Spinal cord (tissue), 10 donors: ENCODE measurements around the gene HLA-DQA1. TPM values are rescaled to one million over a fixed set of nuclear protein-coding genes. Genes with fewer than 3 reads are reported as not detected.

Experiments used
- DNase-seq, 6 donors: peaks; one replicate each; pipeline versions ENCODE4 v3.0.0 to v3.0.0-alpha.2; 2013 to 2015; ENCODE audit warnings: low spot score in 6 of 6, low read depth in 4 of 6
- H3K27ac ChIP-seq: one replicate; pipeline ENCODE4 v1.5.1; 2013; ENCODE audit warnings: low read depth, low read length, control low read depth
- H3K27me3 ChIP-seq: one replicate; pipeline ENCODE4 v1.6.1; 2013; ENCODE audit warnings: low read length; ENCODE audit not compliant: control insufficient read depth, insufficient read depth
- H3K36me3 ChIP-seq: one replicate; pipeline ENCODE4 v1.6.1; 2013; ENCODE audit warnings: low read length; ENCODE audit not compliant: control insufficient read depth, insufficient read depth
- H3K4me1 ChIP-seq: one replicate; pipeline ENCODE4 v1.6.1; 2013; ENCODE audit warnings: low read length; ENCODE audit not compliant: control insufficient read depth, insufficient read depth
- H3K4me3 ChIP-seq: one replicate; pipeline ENCODE4 v1.5.1; 2013; ENCODE audit warnings: low read depth, low read length, control low read depth
- H3K9me3 ChIP-seq: one replicate; pipeline ENCODE4 v1.6.1; 2013; ENCODE audit warnings: low read length; ENCODE audit not compliant: control insufficient read depth, insufficient read depth
- WGBS: methylation state at CpG from one replicate; pipeline ENCODE4 v1.1.5; 2013; ENCODE audit warnings: missing lambda C conversion rate; ENCODE audit not compliant: insufficient coverage; 5-methylcytosine and 5-hydroxymethylcytosine counted together
- polyA plus RNA-seq, 2 donors: library from polyadenylated mRNA; unstranded; fragments of 120-200 nt; gene quantifications; one replicate each; pipeline ENCODE4 v1.2.1, GENCODE V29; 2013; ENCODE audit not compliant: insufficient read length in 2 of 2
- total RNA-seq, 2 donors: library from RNA; depleted of rRNA in 1 of 2; stranded (reverse); fragments of 120-200 nt in 1 of 2; fragments of >200 nt in 1 of 2; gene quantifications; one replicate each; pipeline versions ENCODE4 v1.2.3 to v1.2.4, GENCODE V29; 2013 to 2014
- donor health status: healthy.

Gene HLA-DQA1
- total and polyA plus RNA-seq, 4 donors, result 0.32 to 1.9 (median 0.78) TPM

DNA sequence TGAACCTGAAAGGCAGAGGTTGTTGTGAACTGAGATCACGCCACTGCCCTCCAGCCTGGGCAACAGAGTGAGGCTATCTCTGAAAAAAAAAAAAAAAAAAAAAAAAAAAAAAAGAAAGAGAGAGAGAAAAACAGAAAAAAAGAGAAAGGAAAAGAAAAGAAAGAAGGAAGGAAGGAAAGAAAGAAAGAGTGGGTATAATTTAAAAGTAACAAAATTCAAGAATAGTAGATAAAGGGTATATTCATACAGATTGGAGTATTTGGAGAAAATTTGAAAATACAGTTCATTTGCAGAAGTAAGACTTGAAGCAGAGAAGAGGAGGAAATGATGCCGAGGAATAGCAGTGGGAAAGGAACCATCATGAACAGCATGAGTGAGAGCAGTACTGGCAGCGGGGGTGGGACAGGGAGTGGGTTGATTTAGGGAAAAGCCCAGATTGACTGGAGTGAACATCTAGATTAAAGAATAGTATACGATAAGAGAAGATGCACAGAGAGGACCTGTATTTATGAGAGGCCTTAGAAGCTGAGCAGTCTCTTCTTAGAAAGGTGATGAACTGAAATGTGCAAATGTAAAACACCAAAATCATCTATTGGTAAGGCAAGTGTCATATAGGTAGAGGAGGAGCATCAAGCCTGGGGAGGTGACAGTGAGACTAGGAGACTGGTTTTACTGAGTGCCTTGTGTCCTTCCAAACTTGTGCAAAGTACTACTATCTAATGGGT, 29.8 kb upstream of the HLA-DQA1 start:
- DNase-seq, result no peak
- no peaks in the 10 kb centered on the region for H3K27me3 ChIP-seq
- no peak overlapping the region for H3K4me3 ChIP-seq
- no peaks in the 10 kb centered on the region for H3K36me3 ChIP-seq
- no peaks in the 10 kb centered on the region for H3K9me3 ChIP-seq
- H3K4me1 ChIP-seq, result no peaks in the 10 kb centered on the region
- no peak overlapping the region for H3K27ac ChIP-seq
- 86% methylated on average over 2 of the region's 4 CpGs for WGBS

DNA sequence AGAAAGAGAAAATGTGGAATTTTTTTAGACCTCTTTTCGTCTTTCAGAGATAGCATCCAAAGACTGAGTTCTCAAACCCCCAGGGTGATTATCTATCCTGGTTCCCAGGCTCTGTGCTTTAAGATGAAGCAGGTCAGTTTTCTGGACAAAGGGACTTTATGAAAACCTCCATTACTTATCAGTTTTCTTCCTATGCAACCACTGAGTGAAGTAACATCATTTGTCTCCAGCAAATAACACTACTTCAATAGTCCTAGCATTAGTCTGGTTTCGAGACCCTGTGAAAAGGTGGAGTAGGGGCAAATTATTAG, 29.3 kb upstream of the HLA-DQA1 start:
- Histone ChIP-seq H3K27ac (no peak overlapping the region), H3K36me3 (no peaks in the 10 kb centered on the region), H3K4me1 (no peaks in the 10 kb centered on the region), H3K27me3 (no peaks in the 10 kb centered on the region), H3K4me3 (no peak overlapping the region), H3K9me3 (no peaks in the 10 kb centered on the region)
- no CpG with 5 or more reads among the region's 2 CpGs for WGBS
- no peak for DNase-seq

DNA sequence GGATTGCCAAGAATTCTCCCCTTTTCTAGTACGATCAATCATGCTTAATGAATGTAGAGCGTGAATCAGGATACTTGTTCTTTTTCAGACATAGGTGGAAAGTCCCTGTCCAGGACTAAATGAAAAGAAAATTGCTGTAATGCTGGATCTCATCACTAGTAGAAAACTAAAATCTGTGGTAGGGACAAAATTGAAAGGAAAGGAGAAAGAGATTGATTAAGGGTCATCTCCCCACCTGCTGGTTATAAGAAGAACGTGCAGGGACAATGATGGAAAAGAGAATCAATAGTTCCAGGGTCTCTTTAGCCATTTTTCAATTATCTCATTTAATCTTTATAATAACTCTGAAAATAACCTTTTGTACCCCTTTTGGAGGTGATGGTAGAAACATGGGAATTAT, 28.8 kb upstream of the HLA-DQA1 start:
- no peak overlapping the region for H3K4me3 ChIP-seq
- no peaks in the 10 kb centered on the region for H3K4me1 ChIP-seq
- no CpG with 5 or more reads among the region's 3 CpGs for WGBS
- H3K36me3 ChIP-seq, result no peaks in the 10 kb centered on the region
- no peaks in the 10 kb centered on the region for H3K9me3 ChIP-seq
- H3K27me3 ChIP-seq, result no peaks in the 10 kb centered on the region
- no peak overlapping the region for H3K27ac ChIP-seq
- DNase-seq, result no peak

DNA sequence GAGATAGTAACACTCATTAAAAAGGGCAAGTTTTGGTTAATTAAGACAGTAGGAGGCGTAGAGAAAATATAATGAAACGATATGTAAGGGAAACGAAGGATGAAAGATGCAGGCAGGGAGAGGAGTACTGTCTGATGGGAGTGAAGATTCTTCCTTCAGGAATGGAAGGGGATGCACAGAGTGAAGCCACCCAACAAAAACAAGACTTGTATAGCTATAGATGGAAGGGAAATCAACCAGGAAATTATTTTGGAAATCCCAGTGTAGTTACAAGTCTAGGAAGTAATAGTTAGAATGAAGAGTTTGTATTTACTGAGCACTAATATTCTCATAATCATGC, 27.8 kb upstream of the HLA-DQA1 start:
- no peaks in the 10 kb centered on the region for H3K36me3 ChIP-seq
- WGBS, result 100% methylated on average over 1 of the region's 3 CpGs
- no peak overlapping the region for H3K27ac ChIP-seq
- no peaks in the 10 kb centered on the region for H3K9me3 ChIP-seq
- H3K4me3 ChIP-seq, result no peak overlapping the region
- DNase-seq, result no peak
- H3K4me1 ChIP-seq, result no peaks in the 10 kb centered on the region
- no peaks in the 10 kb centered on the region for H3K27me3 ChIP-seq

DNA sequence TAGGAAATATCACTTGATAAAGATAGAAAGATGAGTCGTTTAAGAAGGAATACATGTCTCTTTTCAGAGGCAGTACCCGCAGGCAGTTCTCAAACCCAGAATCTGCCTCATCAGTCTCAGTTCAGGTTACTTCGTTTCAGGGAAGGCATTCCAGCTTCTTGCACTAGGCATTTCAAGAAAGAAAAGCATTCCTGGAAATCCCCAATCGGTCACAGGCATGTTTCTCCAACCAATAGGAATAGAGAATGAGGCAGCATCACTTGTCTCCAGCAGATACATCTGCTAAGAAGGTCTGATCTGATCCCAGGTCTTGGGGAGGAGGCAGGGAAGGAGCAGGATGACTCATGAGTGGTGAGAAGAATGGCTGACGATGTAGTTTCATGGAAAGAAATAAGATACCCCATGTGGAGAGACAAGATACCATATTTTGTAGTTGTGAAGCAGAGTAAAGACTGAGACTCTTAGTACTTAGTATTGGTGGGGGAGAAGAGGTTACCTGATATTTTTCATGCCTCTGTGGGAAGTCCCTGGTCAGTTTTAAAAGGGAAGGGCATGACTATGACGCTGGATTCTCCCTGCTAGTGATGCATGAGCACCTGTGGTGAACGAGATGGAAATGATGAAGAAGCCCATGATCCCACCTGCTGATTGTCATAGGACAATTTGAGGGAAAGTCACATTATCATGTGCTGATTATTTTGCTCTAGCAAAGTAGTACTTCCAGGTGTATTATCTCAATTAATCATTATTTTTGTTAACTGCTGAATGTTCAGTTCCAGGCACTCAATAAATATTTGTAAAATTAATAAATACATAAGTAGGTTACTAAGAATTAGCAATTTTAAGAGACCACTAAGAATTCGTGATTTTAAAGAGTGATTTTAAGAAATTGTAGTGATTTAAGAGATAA, 27.2 kb upstream of the HLA-DQA1 start:
- H3K27me3 ChIP-seq, result no peaks in the 10 kb centered on the region
- H3K9me3 ChIP-seq, result no peaks in the 10 kb centered on the region
- H3K36me3 ChIP-seq, result no peaks in the 10 kb centered on the region
- 7% methylated on average over 4 of the region's 8 CpGs for WGBS
- DNase-seq, result peak; percentile 24 to 97 (median 60)
- no peak overlapping the region for H3K4me3 ChIP-seq
- H3K27ac ChIP-seq, result no peak overlapping the region
- H3K4me1 ChIP-seq, result no peaks in the 10 kb centered on the region

DNA sequence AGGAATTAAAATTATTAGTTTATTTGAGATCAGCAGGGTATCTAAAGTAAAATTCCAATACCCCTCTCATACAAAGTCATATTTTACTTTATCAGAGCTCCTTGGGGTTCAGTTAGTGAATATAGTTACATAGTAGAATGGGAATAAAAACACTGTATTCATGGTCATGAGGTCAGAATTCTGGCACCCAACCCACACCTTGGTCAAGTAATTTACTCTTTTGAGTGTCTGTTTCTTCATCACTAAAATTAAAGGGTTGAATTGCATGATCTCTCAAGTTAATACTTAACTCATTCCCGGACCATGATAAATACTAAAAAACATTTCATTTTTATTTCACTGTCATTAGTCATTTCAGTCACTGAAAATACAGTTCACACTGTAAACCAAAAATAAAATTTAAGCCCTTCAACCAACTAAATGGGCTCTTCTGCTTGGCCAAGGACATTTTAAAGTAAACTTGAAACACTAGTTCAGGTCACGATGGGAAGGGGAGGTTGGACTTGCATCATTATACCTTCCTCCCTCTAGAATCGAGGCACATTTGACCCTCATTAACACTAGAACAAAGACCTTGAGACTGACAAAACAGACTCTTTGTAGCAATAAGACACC, 26.4 kb upstream of the HLA-DQA1 start:
- no peaks in the 10 kb centered on the region for H3K9me3 ChIP-seq
- no peak overlapping the region for H3K4me3 ChIP-seq
- no peaks in the 10 kb centered on the region for H3K36me3 ChIP-seq
- no peaks in the 10 kb centered on the region for H3K27me3 ChIP-seq
- no peak for DNase-seq
- H3K4me1 ChIP-seq, result no peaks in the 10 kb centered on the region
- WGBS, result no CpG with 5 or more reads among the region's 3 CpGs
- H3K27ac ChIP-seq, result no peak overlapping the region

DNA sequence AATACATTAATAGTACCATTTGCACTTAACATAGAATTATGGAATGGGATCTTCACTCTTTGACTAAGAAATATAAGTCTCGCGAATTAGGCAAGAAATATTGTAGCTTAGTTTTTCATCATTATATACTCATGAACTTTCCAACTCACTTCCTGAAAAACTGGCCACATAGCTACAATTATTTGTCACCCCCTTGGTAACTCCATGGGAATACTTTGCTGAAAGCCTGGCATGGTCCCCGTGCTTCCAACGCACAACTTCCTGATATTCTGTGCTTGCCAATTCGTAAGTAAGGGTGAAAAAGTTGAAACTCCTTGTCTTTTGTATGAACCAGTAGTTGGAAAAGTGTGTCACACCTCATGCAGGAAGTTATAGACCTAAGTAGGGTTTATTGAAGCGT, 23.7 kb upstream of the HLA-DQA1 start:
- Histone ChIP-seq H3K36me3 (no peaks in the 10 kb centered on the region), H3K4me3 (no peak overlapping the region), H3K27ac (no peak overlapping the region), H3K4me1 (no peaks in the 10 kb centered on the region), H3K9me3 (no peaks in the 10 kb centered on the region), H3K27me3 (no peaks in the 10 kb centered on the region)
- DNase-seq, result no peak
- no CpG with 5 or more reads among the region's 6 CpGs for WGBS

DNA sequence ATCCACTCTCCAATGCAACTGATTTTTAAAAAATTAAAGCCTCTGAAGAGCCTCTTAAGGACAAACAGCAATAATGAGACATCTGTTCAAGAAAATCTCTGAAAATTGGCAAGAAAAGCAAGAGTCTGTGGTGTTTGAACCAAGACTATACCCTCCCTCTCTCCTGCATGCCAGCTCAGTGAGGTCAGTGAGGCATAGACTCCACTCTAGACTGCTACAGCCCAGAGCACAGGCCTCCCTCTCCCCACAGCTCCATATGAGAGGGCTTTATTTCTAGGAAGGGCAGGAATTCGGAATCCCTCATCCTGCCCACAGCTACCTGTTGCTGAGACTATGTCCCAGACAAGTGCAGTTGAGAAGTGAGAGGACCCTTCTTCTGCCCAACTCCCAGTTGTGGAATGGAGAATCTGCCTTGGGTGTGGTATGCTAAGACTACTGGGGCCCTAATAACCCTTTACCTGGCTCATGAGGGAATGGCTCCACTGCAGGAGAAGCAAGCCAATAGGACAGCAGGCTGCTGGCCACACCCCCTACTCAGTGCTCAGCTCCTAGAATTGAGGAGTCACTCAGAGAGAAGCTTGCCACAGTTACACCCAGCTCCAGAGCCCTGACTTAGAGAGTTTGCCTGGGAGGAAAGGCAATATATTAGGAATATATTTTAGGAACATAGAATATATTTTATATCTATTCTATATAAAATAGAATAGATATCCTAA, 22.7 kb upstream of the HLA-DQA1 start:
- H3K4me1 ChIP-seq, result no peaks in the 10 kb centered on the region
- H3K27ac ChIP-seq, result no peak overlapping the region
- H3K27me3 ChIP-seq, result no peaks in the 10 kb centered on the region
- H3K4me3 ChIP-seq, result no peak overlapping the region
- H3K9me3 ChIP-seq, result no peaks in the 10 kb centered on the region
- no peaks in the 10 kb centered on the region for H3K36me3 ChIP-seq
- no CpG with 5 or more reads among the region's 1 CpG for WGBS
- no peak for DNase-seq

DNA sequence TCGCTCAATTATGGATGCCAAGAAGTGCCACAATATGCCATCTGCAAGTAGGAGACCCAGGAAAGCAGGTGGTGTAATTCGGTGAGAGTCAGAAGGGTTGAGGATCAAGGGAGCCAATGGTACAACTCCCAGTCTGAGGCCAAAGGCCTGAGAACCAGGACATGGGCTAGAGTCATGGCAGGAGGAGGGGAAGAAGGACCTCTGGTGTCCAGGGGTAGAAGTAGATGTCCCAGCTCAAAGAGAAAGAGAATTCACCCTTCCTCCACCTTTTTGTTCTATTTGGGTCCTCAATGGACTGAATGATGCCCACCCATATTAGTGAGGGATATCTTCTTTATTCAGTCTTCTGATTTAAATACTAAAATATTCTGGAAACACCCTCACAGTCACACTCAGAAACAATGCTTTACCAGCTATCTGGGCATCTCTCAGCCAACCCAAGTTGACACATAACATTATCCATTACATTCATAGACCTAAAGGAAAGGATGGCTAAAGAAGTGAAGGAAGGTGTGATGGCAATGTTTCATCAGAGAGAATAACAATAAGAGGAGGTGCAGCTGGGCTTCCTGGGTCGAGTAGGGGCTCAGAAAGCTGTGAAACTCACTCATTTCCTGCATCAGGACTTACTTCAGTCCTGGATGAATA, 21.2 kb upstream of the HLA-DQA1 start:
- Histone ChIP-seq H3K9me3 (no peaks in the 10 kb centered on the region), H3K36me3 (no peaks in the 10 kb centered on the region), H3K4me3 (no peak overlapping the region), H3K27ac (no peak overlapping the region), H3K27me3 (no peaks in the 10 kb centered on the region), H3K4me1 (no peaks in the 10 kb centered on the region)
- WGBS, result 42% methylated on average over 2 of the region's 3 CpGs
- no peak for DNase-seq
